RKO (cell line): ENCODE results near the gene CHIC2.
"Not testable (repeated sequence)": the region's sequence is repeated elsewhere in the genome, so short reads cannot be mapped to it uniquely, and the experiment has no call there.

Experiments
- DNase-seq: peaks from one replicate; pipeline ENCODE4 v3.0.0-alpha.2; 2016; ENCODE audit warnings: low spot score

The CHIC2 gene

GRCh38 chr4:54064317-54065111, at the start of gene CHIC2:
Gene CHIC2 (minus strand): TSS chr4:54064605. CDS start chr4:54064300, 305 bp downstream.
- peak; percentile 95 for DNase-seq

DNA sequence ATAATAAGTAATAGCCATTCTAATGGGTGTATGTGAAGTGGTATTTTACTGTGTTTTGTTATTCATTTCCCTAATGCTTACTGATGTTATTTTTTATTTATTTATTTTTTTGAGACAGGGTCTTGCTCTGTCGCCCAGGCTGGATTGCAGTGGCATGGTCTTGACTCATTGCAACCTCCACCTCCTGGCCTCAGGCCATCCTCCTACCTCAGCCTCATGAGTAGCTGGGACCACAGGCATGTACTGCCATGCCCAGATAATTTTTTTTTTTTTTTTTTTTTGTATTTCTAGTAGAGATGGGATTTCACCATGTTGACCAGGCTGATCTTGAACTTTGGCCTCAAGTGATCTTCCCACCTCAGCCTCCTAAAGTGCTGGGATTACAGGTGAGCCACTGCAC, 48.8 kb upstream of the CHIC2 start:
- DNase-seq, result not testable (repeated sequence)

DNA sequence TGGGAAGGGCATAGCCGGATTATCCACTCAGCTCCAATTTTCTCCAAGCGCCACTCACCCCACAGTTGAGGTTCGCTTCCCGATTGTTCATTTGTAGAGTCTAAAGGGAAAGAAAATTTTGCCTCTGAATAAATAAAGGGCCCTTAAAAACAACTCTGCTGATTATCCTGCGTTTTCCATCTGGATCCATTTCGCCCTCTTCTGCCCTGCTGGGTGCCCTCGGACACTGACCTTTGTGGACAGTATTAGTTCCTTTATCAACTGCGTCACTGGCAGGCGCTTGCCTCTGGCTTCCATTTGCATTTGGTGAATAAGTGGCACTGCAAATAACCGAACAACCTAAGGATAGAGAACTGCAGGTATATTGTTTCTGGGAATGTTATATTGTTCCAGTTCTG, 45.6 kb upstream of the CHIC2 start:
- DNase-seq, result no peak

DNA sequence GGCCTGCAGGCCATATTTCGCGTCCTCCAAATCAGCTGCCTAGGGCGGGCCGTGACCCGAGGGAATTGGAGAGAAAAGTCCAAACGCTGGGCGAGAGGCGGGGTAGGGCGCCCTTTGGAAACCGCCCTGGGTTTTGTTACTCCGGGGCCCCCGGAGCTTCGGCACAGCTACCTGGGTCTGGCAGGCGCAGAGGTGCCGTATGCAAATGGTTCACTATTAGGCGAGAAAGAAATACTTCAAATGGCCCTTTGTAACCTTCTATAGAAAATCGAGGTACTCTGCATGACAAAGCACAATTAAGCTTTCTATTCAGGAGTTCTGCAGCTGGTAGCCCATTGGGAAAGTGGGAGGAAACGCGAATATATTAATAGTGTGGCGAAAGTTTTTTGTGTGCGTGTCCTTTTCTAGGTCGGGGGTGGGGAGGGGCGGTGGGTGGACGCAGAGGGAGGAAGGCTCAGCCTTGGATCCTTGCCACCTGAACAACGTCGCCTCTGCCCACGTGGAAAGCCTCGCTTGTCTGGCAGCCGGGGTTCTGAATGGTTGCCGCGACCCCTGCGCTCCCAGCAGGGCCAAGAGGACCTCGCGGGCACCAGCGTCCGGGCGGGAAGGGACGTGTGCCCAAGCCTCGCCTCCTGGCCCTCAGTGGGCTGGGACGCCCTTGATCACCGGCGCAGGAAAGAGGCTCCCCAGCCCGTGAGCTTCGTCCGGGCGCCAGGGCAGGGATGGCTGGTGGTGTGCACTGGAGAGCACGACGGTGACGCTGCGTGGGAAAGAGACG, 45.0 kb upstream of the CHIC2 start:
- DNase-seq, result no peak

DNA sequence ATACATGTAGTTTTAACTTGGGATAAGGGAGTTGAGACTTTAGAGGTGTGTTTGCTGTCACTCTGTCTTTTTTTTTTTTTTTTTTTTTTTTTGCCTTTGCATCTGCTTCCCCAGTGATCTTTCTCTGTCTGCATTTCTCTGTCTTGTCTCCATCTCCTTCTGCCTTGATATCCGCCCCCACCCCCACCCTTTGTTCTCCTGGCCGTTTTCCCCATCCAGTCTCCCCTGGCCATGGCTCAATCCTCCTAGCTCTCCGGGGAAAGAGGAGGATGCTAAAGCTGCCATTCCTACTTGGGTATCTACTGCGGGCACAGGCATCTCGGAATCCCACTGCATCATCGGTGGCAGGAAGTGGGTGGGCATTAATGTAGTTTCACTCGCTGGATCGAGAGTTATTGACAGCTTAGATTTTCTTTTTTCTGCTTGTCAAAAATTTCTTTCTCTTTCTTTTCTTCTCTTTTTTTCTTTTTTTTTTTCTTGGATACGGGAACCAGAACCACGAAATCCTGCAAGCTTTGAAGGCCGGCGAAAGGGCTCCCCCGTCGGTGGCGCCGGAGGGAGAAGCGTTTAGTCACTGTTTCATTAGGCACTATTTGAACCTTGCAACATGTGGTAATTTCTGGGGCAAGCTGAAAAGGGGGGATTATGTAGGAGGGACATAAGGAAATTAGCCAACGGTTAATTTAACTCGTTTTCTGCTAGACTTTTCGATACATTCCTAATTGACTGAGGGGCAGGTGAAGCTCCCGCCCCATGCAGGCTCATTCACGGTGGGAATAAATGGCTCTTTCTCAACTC, 43.7 kb upstream of the CHIC2 start:
- DNase-seq, result no peak

DNA sequence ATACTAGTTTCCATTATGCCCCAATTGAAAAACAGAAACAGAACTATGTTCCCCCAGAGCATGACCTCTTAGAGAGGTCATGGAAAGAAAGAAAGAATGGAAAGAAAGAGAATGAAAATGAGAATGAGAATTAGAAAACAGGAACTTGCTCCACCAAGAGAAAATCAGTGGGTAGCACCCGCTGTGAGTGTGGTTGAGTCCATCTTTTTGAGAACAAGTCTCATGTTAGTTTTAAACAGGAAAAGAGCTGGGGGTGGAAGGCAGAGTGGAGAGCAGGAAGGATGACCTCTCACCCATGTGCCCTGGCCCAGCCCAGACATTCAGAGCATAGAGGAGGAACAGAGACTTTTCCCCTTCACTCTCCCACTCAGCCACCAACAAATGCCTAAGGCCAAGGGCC, 40.5 kb upstream of the CHIC2 start:
- no peak for DNase-seq

- DNase-seq, result no peak
Observed at GRCh38 chr4:54103190-54103574, 38.8 kb upstream of the CHIC2 start.

DNA sequence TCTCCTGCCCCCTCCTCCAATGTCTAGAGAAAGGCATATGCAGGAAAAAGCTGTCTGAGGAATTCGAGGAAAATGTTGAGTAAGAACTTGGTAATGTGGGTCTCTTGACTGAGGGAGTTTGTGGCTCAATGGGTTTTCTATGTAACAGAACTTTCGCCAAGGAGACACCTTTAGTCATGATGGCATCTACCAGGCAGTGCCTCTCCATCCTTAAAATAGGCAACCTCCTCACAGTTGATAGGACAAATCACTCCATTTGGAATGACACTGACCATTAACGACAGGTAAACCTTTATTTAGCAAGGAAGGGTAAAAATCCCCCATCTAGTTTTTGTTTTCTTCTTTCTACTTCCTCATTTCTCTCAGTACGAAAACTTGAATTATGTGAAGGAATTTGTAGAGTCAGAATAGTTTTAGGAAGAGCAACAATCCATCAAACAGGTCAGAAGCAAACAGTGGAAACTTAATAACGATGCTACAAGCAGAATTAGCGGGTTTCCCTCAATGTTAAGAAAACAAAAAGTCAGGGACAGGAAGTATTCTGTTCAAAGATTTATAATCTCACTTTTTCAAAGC, 38.2 kb upstream of the CHIC2 start:
- no peak for DNase-seq

DNA sequence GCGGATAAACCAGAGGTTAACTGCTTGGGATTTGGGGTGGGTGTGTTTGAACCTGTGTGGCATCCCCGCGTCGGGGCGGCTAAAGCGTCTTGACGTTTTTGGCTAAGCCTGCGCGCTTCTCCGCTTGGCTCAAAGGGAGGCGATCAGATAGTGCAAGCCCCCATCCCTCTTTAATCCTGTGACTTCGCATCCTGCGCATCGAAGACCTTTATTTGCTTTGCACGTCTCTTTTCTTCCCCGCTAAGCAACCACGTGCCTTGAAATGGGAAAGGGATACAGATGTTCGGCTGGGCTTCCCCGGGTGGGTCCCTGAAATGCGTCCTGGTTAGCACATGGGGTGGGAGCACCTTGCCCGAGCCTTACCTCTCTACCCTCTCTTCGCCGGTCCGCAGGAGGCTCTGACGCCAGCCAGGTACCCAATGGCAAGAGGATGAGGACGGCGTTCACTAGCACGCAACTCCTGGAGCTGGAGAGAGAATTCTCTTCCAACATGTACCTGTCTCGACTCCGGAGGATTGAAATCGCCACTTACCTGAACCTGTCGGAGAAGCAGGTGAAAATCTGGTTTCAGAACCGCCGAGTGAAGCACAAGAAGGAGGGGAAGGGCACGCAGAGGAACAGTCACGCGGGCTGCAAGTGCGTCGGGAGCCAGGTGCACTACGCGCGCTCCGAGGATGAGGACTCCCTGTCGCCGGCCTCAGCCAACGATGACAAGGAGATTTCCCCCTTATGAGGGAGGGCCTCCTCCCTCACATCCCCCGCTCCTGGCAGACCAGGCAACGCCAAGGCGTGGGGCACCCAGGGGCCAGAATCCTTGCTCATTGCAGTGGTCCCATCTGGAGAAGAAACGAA, 37.0 kb upstream of the CHIC2 start:
- no peak for DNase-seq

DNA sequence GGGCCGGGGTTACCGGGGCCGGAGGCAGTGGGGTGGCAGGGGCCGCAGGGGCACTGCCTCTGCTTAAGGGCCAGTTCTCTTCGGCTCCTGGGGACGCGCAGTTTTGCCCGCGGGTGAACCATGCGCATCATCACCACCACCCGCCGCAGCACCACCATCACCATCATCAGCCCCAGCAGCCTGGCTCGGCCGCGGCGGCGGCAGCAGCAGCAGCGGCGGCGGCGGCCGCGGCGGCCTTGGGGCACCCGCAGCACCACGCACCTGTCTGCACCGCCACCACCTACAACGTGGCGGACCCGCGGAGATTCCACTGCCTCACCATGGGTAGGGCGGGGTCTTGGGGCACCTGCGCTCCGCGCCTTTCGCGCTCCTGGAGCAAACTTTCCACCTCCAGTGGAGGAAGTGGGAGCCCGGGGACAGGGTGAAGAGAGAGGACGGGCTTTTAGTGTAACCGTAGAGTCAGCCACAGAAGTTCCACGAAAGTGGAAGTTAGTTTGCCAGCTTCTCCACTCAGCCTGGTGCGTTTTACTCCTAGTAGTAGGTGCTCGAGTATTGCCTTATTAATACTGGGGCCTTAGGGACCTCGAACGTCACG, 36.3 kb upstream of the CHIC2 start:
- no peak for DNase-seq

- DNase-seq, result no peak
Observed at GRCh38 chr4:54099748-54100574, 35.6 kb upstream of the CHIC2 start, which contains the start of gene GSX2. Gene GSX2 (plus strand): TSS chr4:54100163. CDS start chr4:54100345, 182 bp downstream.

GRCh38 chr4:54099287-54099747, 34.9 kb upstream of the CHIC2 start:
- no peak for DNase-seq

- DNase-seq, result no peak
Observed at GRCh38 chr4:54098375-54098774, 34.0 kb upstream of the CHIC2 start.

DNA sequence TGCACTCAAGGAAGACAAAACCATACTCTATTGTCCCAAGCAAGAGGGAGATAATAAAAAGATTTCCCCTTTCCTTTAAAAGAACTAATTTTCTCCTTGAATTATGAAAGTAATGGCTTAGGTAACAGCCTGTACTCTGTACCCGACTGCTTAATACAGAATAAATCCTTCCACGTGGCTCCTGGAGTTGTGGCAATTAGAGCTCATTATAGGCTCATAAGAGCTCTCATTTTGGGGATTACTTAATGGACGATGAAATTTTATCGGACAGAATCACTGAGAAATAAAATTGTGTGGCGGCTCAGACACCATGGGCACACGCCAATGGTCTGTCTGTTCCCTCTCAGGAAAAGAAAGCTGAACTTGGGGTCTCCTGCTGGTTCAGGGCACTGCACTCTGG, 32.7 kb upstream of the CHIC2 start:
- DNase-seq, result no peak

- no peak for DNase-seq
Observed at GRCh38 chr4:54096295-54096962, 32.0 kb upstream of the CHIC2 start.

DNA sequence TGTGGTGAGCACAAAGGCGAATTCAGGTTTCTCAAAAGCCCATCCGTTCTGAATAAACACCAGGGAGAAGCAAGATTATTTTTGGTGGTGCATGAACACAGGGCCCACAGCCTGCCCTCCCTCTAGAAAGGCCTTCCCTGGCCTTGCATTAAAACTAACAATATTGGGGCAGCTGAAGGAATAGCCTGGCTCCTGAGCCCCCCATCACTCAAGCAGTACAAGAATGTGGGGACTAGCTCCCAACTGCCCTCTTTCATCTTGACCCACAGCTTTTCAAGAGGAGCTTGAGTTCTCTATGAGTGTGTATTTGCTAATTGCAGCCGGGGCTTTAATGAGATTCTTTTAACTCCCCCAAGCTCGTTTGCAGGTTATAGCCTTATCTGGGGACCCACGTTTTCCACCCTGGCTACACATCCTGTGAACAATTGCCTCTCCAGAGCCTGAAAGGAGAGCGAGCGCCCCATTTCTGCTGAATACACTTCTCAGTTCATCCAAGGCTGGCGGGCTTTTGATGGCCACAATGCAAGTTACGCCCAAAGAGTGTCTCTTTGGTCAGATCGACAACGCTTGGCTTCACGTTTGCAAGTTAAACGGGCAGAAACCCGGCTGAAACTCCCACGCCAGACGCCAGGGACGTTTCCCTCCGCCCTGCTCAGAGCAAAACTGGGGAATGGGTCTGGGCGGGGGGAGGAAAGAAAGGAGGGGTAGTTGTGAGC, 30.9 kb upstream of the CHIC2 start:
- no peak for DNase-seq

DNA sequence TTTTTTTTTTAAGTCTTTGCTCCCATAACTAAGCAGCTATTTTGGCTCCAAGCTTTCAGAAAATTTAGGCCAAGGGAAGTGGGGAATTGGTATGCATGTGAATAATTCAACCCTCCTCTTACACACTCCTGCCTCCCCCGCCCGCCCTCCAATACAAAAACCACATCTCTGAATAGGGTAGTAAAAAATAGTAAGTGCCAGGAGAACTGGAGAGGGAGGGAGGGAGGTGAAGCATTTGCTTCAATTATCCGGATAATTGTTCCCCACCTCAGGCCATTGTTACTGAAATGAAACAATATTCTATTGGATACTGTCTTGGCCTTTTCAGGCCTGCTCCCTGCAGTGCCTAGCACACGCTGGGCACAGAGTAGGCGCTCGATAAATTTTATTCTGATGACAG, 30.0 kb upstream of the CHIC2 start:
- DNase-seq, result no peak
